GM21526 (cell line): ENCODE data around the gene SOWAHC.
"Not testable (repeated sequence)": the region's sequence is repeated elsewhere in the genome, so short reads cannot be mapped to it uniquely, and the experiment has no call there.

Source experiments
- ATAC-seq: cut with Tn5 transposase; IDR thresholded peaks from one replicate; pipeline ENCODE4 v1.9.1; 2021; ENCODE audit warnings: moderate library complexity; ENCODE audit not compliant: unreplicated experiment, low FRiP score

SOWAHC gene

GRCh38 chr2:109613922-109614714 lies at the start of gene SOWAHC, which contains the start of gene SEPTIN10:
Gene SOWAHC, plus strand, starts transcription at chr2:109614364. Its CDS starts 126 bp downstream, at chr2:109614490.
Gene SEPTIN10, minus strand, starts transcription at chr2:109613966. Its CDS starts 139 bp downstream, at chr2:109613827.
- peak; percentile 77 for ATAC-seq

- ATAC-seq = no peak
These were observed 38.8 kb upstream of the SOWAHC start for GRCh38 chr2:109575373-109575772.

- not testable (repeated sequence) for ATAC-seq
These were observed 36.5 kb upstream of the SOWAHC start for GRCh38 chr2:109577630-109578029.

GRCh38 chr2:109582928-109583895 lies 31.0 kb upstream of the SOWAHC start:
- ATAC-seq = no peak

GRCh38 chr2:109586687-109587086 lies 27.5 kb upstream of the SOWAHC start:
- ATAC-seq = no peak

GRCh38 chr2:109591206-109591605 lies 23.0 kb upstream of the SOWAHC start:
- no peak for ATAC-seq

- ATAC-seq = no peak
These were observed 21.3 kb upstream of the SOWAHC start for GRCh38 chr2:109592905-109593304.

- no peak for ATAC-seq
These were observed 19.8 kb upstream of the SOWAHC start for GRCh38 chr2:109594246-109594885.

GRCh38 chr2:109595644-109596043 lies 18.5 kb upstream of the SOWAHC start:
- no peak for ATAC-seq

GRCh38 chr2:109597283-109597682 lies 16.9 kb upstream of the SOWAHC start:
- no peak for ATAC-seq

GRCh38 chr2:109601783-109602182 lies 12.4 kb upstream of the SOWAHC start:
- ATAC-seq = no peak

GRCh38 chr2:109602617-109603188 lies 11.5 kb upstream of the SOWAHC start:
- no peak for ATAC-seq

- ATAC-seq = no peak
These were observed 9.6 kb upstream of the SOWAHC start for GRCh38 chr2:109604597-109604996.

GRCh38 chr2:109607766-109608165 lies 6.4 kb upstream of the SOWAHC start:
- no peak for ATAC-seq

GRCh38 chr2:109609352-109610024 lies 4.7 kb upstream of the SOWAHC start:
- ATAC-seq = no peak

GRCh38 chr2:109611467-109612095 lies 2.6 kb upstream of the SOWAHC start:
- ATAC-seq = no peak

- ATAC-seq = peak; percentile 29
These were observed 863 bp upstream of the SOWAHC start for GRCh38 chr2:109613081-109613921.
